HPDE6-E6E7 (cell line): ENCODE results near the gene CSRP1.
A peak's percentile ranks its signal among the peaks of the same experiment; 100 is the strongest.

Experiments used
- DNase-seq: peaks from one replicate; pipeline ENCODE4 v3.0.0; 2011; ENCODE audit warnings: missing footprints; ENCODE audit errors: extremely low spot score

The CSRP1 gene

DNA sequence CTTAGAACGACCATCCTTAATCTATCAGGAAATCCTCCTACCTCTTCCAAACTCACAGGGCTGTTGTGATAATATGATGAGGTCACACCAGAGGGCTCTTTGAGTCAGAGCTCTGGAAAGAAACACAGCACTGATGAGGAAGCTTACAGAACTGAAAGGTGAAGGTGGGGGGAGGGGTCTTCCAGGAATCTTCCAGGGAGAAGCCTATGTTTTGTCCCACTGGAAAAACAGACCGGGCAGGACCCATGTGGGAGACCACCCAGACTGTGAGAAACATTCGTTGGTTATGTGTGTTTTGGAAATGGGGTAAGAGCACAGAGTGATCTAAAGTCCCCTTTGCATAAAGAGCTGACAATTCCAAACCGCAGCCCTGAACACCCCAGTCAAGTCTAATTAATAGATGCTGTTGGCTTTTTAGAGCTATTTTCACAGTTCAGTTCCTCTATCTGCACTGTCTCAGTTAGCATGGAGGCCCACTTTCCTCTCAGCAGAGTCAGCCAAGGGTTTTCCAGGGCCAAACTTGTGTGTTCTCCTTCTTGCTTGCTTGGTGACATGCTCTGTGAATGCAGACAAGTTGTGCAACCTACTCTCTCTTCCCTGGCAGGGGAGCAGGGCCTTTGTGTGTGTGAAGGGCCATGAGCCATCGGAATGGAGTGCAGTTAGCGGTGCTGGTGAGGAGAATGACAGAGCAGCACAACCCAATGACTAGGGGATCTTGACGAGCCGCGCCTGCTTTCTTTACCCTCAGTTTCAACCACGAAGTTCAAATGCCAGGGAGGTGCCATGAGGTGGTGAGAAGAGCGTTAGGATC lies 50.2 kb downstream of the CSRP1 start:
- peak; percentile 77 for DNase-seq

DNA sequence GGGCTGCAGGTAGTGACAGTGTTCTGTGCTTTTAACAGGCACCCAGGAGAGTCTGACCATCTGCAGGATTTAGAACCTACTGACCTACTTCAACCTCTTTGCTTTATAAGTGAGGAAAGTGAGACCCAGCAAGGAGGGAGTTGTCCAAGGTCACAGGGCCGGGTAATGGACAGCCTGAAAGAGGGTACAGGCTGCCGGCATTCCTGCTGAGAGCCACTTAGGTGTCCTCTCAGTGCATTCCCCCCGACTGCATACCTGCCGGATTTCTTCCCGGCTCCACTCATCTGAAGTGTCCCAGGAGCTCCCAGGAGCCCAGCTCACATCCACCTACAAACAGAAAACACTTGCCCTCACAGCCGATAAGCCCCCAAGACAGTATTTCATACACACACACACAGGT lies 51.8 kb downstream of the CSRP1 start:
- DNase-seq = no peak

DNA sequence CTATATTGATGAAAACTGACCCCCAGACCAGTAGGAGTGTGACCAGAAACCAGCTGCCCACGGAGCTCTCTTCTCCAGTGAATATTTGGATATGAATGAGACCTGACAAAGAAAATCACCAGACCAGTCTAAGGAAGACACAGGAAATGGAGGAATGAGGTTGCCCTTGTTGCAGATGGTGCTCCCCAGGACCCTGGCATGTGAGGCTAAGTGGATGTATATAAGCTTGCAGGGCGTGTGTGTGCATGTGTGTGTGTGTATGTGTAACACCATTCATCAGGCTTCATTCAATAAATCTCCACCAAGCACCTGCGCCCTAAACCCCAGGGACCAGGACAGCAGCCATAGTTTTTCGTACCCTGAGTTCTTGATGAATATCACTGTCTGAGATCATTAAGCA lies 52.3 kb downstream of the CSRP1 start:
- no peak for DNase-seq

DNA sequence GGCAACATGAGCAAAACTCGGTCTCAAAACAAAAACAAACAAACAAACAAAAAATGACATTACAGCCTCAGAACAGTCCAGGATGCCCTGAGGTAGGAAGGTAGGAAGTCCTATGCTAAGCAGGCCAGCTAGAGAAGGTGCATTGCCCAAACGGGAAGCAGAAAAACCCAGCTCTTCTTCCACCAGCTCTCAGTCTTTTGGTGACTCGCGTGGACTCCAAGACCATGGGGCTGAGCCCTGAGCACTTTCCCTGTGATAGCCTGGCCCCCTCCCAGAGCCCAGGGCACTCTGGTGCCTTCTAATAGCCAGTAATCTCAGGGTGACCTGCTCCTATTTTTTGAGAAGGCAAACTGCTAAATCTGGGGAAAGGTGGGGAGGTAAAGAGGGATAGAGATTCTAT lies 54.1 kb downstream of the CSRP1 start:
- no peak for DNase-seq

DNA sequence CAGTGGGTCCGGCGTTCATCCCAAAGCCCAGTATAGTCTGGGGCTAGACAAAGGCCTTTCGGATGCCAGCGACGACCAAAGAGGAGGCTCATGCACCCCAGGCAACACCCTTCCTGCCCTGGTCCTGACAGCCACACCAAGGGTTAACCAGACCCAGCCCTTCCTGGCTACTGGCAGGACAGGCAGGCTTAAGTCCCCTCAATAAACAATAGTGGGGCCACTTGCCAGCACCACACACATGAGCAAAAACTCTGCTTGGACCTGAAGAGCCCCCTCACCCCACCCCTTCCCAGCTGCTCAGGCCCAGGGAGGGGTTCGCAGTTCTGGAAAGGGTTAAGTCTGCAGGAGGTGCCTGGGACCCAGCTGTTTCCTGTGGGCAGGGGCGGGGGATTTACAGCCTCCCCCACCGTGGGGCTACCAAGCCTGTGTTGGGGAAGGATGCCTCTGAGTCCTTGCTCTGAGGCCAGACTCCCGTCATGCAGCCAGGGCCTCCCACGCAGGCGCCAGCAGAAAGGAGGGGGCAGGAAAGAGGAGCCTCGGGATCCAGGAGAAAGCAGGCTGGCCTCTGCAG lies 56.1 kb downstream of the CSRP1 start:
- DNase-seq = no peak

DNA sequence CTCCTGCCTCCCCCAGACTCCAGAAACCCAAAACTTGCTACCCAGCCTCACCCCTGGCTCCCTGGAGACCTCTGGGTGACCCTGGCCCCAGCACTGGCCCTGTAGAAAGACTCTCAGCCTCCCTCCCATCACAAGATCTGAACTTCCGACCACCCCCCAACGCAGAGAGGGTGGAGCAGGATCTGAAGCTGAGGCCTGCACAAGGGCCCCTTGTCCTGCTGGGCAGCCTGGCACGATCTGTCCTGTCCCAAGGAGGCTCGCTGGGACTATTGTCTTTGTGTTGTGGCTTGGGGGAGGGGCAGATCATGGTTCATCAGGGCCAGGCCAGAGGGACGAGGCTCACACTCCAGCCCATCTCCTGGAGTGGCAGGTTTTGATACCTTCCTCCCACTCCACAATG lies 57.9 kb downstream of the CSRP1 start:
- DNase-seq = no peak

DNA sequence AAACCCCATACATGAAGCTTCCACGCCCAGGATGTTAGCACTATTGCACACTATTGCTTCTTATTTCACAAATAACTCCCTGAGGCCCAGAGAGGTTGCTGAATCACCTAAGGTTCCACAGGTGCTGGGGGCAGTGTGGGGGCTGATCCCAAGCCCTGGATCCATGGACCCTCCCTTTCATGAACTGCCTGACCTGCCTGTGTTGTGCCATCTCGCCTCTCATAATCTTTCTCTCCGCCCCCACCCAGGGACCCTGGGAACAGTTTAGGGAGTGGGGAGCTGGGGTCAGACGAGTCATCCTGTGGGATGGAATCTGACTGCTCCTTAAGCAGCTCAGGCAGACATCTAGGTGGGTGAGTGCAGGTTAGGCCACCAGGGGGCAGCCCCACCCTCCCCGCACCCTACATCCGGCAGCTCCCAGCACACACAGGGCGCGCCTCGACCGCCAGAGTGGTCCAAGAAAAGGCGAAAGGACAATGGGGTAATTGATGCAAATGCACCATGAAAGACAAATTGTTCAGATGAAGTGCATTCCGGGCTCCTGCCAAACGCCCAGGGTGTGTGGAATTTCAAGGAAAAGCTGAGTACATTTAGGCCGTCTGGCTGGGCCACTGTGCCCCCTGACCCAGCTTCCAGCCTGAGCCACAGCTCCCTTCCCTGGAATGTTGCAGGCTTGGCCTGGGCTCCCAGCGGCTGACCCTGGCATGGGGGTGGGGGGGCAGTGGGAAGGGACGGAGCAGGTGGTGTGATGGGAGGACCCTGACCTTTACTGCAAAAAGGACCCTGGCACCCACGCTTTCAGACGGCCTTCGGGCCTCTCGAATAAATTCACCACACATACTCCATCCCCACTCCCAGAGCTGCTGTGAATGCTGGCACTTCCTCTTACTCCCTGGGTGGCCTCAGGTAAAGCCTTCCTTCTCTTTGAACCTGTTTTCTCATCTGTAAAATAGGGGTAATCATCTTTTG lies 58.7 kb downstream of the CSRP1 start:
- peak; percentile 79 for DNase-seq

DNA sequence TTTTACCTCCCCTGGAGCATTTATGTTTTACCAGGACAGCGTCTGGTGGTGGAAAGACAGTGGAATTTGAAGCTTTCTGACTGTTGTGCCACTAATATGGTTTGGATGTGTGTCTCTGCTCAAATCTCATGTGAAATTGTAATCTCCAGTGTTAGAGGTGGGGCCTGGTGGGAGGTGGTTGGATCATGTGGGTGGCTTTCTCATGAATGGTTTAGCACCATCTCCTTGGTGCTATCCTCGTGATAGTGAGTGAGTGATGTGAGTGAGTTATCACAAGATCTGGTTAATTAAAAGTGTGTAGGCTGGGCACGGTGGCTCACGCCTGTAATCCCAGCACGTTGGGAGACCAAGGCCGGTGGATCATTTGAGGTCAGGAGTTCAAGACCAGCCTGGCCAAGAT lies 61.6 kb downstream of the CSRP1 start:
- no peak for DNase-seq

DNA sequence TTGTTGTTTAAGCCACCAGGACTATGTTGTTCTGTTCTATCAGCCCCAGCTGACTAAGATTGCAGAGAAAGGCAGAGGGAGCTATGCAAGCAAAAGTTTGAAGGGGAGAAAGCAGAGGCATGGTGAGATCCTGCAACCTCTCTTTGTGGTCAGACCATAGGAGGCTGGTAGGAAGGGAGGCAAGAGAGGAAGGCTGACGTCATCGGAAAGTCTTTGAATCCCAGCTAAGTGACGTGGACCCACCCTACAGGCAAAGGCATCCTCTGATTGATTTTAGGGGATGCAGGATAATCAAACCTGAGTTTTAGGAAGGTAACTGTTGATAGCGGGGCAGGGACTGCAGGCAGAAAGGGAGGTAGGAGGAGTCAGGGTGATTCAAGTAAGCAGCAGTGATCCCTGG lies 62.1 kb downstream of the CSRP1 start:
- no peak for DNase-seq

DNA sequence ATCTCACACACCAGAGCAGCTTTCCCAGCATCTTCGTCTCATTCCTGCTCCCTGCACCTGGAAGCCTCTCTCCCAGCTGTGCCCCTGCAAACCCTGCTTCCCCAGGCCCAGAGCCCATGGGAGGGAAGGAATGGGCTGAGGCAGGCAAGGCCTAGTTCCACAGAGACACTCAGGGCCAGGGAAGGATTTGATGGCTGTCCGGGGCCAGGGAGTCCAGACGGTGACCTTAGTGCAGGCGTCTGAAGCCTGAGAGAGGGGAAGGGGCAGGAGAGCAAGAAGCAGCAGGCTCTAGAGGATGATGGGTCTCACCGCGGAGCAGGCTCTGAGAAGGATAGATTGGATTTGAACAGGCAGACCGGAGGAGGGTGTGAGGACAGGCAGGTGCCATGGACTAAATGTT lies 63.2 kb downstream of the CSRP1 start:
- DNase-seq = no peak

DNA sequence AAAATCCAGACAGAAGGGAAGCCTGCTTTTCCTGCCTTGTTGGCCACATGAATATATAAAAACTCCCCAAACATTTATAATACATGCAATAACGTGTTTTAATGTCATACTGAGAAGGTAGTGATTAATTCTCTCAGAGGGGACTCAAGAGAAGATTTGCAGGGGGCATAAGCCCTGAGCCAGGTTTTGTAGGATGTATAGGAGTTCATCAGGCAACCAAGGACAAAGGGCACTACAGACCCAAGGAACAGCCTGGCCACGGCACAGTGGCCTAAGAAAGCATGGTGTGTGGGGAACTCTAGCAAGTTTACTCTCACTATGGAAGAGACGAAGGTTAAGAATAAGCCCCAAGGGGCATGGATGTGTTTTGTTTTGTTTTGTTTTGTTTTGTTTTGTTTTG lies 70.0 kb downstream of the CSRP1 start:
- DNase-seq = no peak

DNA sequence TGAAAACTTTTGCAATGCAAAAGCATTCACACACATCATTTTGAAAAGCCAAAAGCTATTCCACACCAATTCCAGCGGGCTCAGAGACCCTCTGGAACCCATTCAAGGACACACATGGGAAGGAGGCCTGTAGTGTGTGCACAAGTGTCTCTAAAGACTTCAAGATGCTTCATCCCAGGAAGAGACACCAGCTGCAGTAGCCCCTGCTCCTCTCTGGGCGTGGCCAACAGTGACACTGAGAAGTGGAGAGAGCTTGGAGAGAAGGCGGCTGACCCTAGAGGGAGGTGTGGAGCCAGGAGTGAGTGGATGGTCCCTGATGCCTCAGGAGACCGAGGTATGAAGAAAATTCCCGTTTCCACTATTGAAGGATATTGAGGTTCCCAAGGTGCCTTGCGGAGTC lies 70.5 kb downstream of the CSRP1 start:
- DNase-seq = no peak

DNA sequence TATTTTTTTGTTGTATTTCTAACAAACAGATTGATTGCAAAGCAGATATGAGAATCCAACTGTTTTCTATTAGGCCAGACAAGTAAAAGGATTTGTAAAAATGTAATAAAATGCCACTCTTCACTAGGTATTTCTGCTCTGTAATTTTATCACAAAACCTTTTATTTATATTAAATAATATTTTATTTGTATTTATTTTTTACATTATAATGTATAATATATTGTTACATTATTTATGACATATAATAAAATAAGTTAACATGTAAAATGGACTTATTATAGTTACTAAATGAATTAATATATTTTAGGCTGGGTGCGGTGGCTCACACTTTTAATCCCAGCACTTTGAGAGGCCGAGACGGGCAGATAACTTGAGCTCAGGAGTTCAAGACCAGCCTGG lies 72.7 kb downstream of the CSRP1 start:
- DNase-seq = no peak

DNA sequence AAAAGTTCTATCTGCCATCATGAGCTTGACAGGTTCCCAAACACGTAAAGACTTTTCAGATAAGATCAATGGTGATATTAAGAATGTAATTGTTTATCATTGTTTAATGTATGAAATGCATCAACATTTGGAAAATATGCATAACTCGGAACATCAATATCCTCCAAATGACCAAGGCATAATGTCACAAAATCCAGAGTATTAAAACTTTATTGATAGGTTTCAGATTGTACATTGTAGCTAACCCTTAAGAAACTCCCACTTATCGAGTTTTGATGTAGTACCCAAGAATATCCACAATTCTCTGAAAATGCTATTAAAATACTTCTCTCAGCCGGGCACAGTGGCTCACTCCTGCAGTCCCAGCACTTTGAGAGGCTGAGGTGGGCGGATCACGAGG lies 73.3 kb downstream of the CSRP1 start:
- DNase-seq = no peak
